Retinal pigment epithelial cell (primary cell): Measurements from ENCODE around the gene LNPEP.

ENCODE experiments used
- DNase-seq: peaks from one replicate; pipeline ENCODE4 v3.0.0-alpha.2; 2010; ENCODE audit warnings: low read depth
- H3K4me3 ChIP-seq: 2 replicates; pipeline ENCODE4 v1.5.1; 2011; ENCODE audit warnings: mild to moderate bottlenecking, low read length, control low read depth, moderate library complexity
- CTCF ChIP-seq: conservative IDR thresholded peaks from 2 replicates; pipeline ENCODE4 v1.5.1; 2011; ENCODE audit warnings: low read depth, low read length, control low read depth, inconsistent platforms

The LNPEP gene

GRCh38 chr5:97009921-97010320, 74.0 kb downstream of the LNPEP start:
- DNase-seq, result no peak
- TF ChIP-seq CTCF, result no peak
- no peak overlapping the region for H3K4me3 ChIP-seq

- no peak for DNase-seq
- no peak overlapping the region for H3K4me3 ChIP-seq
- no peak for TF ChIP-seq CTCF
These were observed 74.7 kb downstream of the LNPEP start for GRCh38 chr5:97010606-97011005.

- TF ChIP-seq CTCF, result no peak
- no peak overlapping the region for H3K4me3 ChIP-seq
- no peak for DNase-seq
These were observed 75.7 kb downstream of the LNPEP start for GRCh38 chr5:97011567-97011966.

GRCh38 chr5:97019435-97020117, 83.7 kb downstream of the LNPEP start:
- DNase-seq, result no peak
- TF ChIP-seq CTCF, result no peak
- no peak overlapping the region for H3K4me3 ChIP-seq

GRCh38 chr5:97021416-97021815, 85.5 kb downstream of the LNPEP start:
- no peak overlapping the region for H3K4me3 ChIP-seq
- no peak for TF ChIP-seq CTCF
- DNase-seq, result no peak

GRCh38 chr5:97022898-97023297, 87.0 kb downstream of the LNPEP start:
- H3K4me3 ChIP-seq, result no peak overlapping the region
- no peak for DNase-seq
- TF ChIP-seq CTCF, result no peak

- no peak for TF ChIP-seq CTCF
- H3K4me3 ChIP-seq, result no peak overlapping the region
- no peak for DNase-seq
These were observed 90.8 kb downstream of the LNPEP start for GRCh38 chr5:97026721-97027120.
